ENCODE measurements around the gene RRAD. TPM values are rescaled to one million over a fixed set of nuclear protein-coding genes. Genes with fewer than 3 reads are reported as not detected.
"Not testable (repeated sequence)": the region's sequence is repeated elsewhere in the genome, so short reads cannot be mapped to it uniquely, and the experiment has no call there.

The RRAD gene
- total RNA-seq = 10 to 100 TPM in 1 of 8 experiments, 1 to 10 TPM in 4, under 1 TPM in 3; 0.60 to 33.2 (median 2.1) TPM

DNA sequence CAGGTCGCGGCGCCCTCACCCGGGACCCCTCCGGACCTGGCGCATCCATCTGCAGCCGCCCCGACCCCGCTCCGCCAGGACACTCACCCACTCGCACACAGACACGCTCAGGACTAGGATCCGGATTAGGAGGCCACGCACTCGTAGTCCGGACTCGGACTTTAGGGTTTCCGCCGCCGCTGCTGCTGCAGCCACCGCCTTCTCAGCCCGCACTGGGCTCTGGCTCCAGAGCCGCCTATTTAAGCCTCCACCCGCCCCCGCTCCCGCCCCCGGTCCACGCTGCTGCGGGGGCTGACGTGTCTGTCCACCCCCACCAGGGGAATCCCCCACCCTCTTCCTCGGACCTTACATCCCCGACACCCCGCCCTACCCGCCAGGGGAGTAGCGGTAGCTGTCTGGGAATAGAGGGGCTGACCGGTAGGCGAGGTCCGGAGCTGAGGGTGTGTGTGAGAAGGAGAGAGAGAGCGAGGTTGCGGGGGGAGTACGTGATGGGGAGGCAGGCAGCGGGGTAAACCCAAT, at the start of gene RRAD:
TSS of gene RRAD (minus strand) at position 214 of the 519 bp plus-strand sequence. CDS start 356 bp downstream, outside the sequence.
- 0 to 9% methylated on average over 1 to 4 of the region's 42 CpGs; no CpG with 5 or more reads in 8 of the 10 experiments for WGBS, 10 experiments
- in situ Hi-C loops (cut with MboI; ENCODE audit: low pct_unique_long_range_greater_than_20kb in 2 of 9, low sequenced_read_pairs in 9 of 9, unreplicated experiment in 9 of 9) = loop anchor here in 1 of 9 experiments (25.0 kb wide), 1 partner anchor 487 kb away; the partner anchor contains the start of gene ZDHHC1
- Histone ChIP-seq H3K4me3 (peak within 1 kb of the TSS in 4 of 5 donors; percentile 6 to 24 (median 16)), H3K4me1 (replicated peaks in 1 of 2) (peaks cover 12 to 31% of the 10 kb centered on the region in 2 donors), H3K27ac (no peak within 1 kb of the TSS)
- ATAC-seq (replicated peaks in 6 of 8) = peak; percentile 15 to 62 (median 45)

DNA sequence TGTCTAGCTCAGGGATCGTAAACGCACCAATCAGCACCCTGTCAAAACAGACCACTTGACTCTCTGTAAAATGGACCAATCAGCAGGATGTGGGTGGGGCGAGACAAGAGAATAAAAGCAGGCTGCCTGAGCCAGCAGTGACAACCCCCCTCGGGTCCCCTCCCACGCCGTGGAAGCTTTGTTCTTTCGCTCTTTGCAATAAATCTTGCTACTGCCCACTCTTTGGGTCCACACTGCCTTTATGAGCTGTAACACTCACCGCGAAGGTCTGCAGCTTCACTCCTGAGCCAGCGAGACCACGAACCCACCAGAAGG, 49.6 kb upstream of the RRAD start:
- H3K4me1 ChIP-seq (replicated peaks in 1 of 2); ATAC-seq (replicated peaks in 6 of 8); H3K27ac ChIP-seq; H3K4me3 ChIP-seq: not testable (repeated sequence)
- WGBS, 10 experiments = 52 to 100% (median 58%) methylated on average over 2 to 7 of the region's 11 CpGs; no CpG with 5 or more reads in 6 of the 10 experiments
- in situ Hi-C loops (cut with MboI; ENCODE audit: low pct_unique_long_range_greater_than_20kb in 2 of 9, low sequenced_read_pairs in 9 of 9, unreplicated experiment in 9 of 9) = loop anchor here in 8 of 9 experiments (25.0 kb wide), 1 partner anchor 187 kb away; the partner anchor contains the start of genes B3GNT9 (in 8 of the 8), FBXL8 (in 8 of the 8), HSF4 (in 8 of the 8) and NOL3 (in 8 of the 8)

GRCh38 chr16:66974156-66974931, 49.0 kb upstream of the RRAD start:
- in situ Hi-C loops (cut with MboI; ENCODE audit: low pct_unique_long_range_greater_than_20kb in 2 of 9, low sequenced_read_pairs in 9 of 9, unreplicated experiment in 9 of 9) = loop anchor here in 7 of 9 experiments (25.0 kb wide), 1 partner anchor 188 kb away; the partner anchor contains the start of genes B3GNT9 (in 7 of the 7), FBXL8 (in 7 of the 7), HSF4 (in 7 of the 7) and NOL3 (in 7 of the 7)
- H3K4me3 ChIP-seq; H3K27ac ChIP-seq; ATAC-seq (replicated peaks in 6 of 8); H3K4me1 ChIP-seq (replicated peaks in 1 of 2): not testable (repeated sequence)
- WGBS, 10 experiments = 80% methylated on average over 1 of the region's 32 CpGs; no CpG with 5 or more reads in 9 of the 10 experiments

- ATAC-seq (replicated peaks in 6 of 8) = no peak
- in situ Hi-C loops (cut with MboI; ENCODE audit: low pct_unique_long_range_greater_than_20kb in 2 of 9, low sequenced_read_pairs in 9 of 9, unreplicated experiment in 9 of 9) = loop anchor here in 7 of 9 experiments (25.0 kb wide), 1 partner anchor 189 kb away; the partner anchor contains the start of genes B3GNT9 (in 7 of the 7), FBXL8 (in 7 of the 7), HSF4 (in 7 of the 7) and NOL3 (in 7 of the 7)
- Histone ChIP-seq H3K4me1 (replicated peaks in 1 of 2) (peaks cover 0 to 9% of the 10 kb centered on the region in 2 donors), H3K4me3 (no peak overlapping the region), H3K27ac (no peak overlapping the region)
- 76 to 100% methylated on average over 1 to 2 of the region's 6 CpGs; no CpG with 5 or more reads in 8 of the 10 experiments for WGBS, 10 experiments
These were observed 48.4 kb upstream of the RRAD start for GRCh38 chr16:66973716-66974115.

DNA sequence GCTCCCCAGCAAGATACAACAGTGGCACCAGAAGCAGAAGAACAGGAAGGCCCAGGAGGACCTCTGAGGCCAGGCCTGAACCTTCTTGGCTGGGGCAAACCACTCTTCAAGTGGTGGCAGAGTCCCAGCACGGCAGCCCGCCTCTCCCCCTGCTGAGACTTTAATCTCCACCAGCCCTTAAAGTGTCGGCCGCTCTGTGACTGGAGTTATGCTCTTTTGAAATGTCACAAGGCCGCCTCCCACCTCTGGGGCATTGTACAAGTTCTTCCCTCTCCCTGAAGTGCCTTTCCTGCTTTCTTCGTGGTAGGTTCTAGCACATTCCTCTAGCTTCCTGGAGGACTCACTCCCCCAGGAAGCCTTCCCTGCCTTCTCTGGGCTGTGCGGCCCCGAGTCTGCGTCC, 47.6 kb upstream of the RRAD start:
- no peak overlapping the region for H3K27ac ChIP-seq
- H3K4me1 ChIP-seq (replicated peaks in 1 of 2) = peaks cover 0 to 9% of the 10 kb centered on the region in 2 donors
- H3K4me3 ChIP-seq = no peak overlapping the region
- no peak for ATAC-seq (replicated peaks in 6 of 8)
- WGBS, 10 experiments = 42 to 80% (median 80%) methylated on average over 1 to 6 of the region's 9 CpGs; no CpG with 5 or more reads in 4 of the 10 experiments
- in situ Hi-C loops (cut with MboI; ENCODE audit: low pct_unique_long_range_greater_than_20kb in 2 of 9, low sequenced_read_pairs in 9 of 9, unreplicated experiment in 9 of 9) = loop anchor here in 7 of 9 experiments (25.0 kb wide), 1 partner anchor 189 kb away; the partner anchor contains the start of genes B3GNT9 (in 7 of the 7), FBXL8 (in 7 of the 7), HSF4 (in 7 of the 7) and NOL3 (in 7 of the 7)

- Histone ChIP-seq H3K27ac (no peak overlapping the region), H3K4me3 (no peak overlapping the region), H3K4me1 (replicated peaks in 1 of 2) (peaks cover 0 to 9% of the 10 kb centered on the region in 2 donors)
- ATAC-seq (replicated peaks in 6 of 8) = no peak
- WGBS, 10 experiments = 40 to 90% (median 74%) methylated on average over 1 to 5 of the region's 10 CpGs; no CpG with 5 or more reads in 6 of the 10 experiments
- in situ Hi-C loops (cut with MboI; ENCODE audit: low pct_unique_long_range_greater_than_20kb in 2 of 9, low sequenced_read_pairs in 9 of 9, unreplicated experiment in 9 of 9) = loop anchor here in 7 of 9 experiments (25.0 kb wide), 1 partner anchor 191 kb away; the partner anchor contains the start of genes B3GNT9 (in 7 of the 7), FBXL8 (in 7 of the 7), HSF4 (in 7 of the 7) and NOL3 (in 7 of the 7)
These were observed 45.7 kb upstream of the RRAD start for GRCh38 chr16:66970775-66971720.

GRCh38 chr16:66968847-66969246, 43.5 kb upstream of the RRAD start:
- WGBS, 10 experiments = 0 to 100% (median 86%) methylated on average over 1 to 2 of the region's 5 CpGs; no CpG with 5 or more reads in 5 of the 10 experiments
- no peak overlapping the region for H3K4me3 ChIP-seq
- no peaks in the 10 kb centered on the region for H3K4me1 ChIP-seq (replicated peaks in 1 of 2)
- in situ Hi-C loops (cut with MboI; ENCODE audit: low pct_unique_long_range_greater_than_20kb in 2 of 9, low sequenced_read_pairs in 9 of 9, unreplicated experiment in 9 of 9) = loop anchor here in 7 of 9 experiments (25.0 kb wide), 1 partner anchor 193 kb away; the partner anchor contains the start of genes B3GNT9 (in 7 of the 7), FBXL8 (in 7 of the 7), HSF4 (in 7 of the 7) and NOL3 (in 7 of the 7)
- no peak for ATAC-seq (replicated peaks in 6 of 8)
- H3K27ac ChIP-seq = no peak overlapping the region

GRCh38 chr16:66964049-66964448, 38.7 kb upstream of the RRAD start:
- 60 to 87% (median 78%) methylated on average over 1 to 3 of the region's 6 CpGs; no CpG with 5 or more reads in 6 of the 10 experiments for WGBS, 10 experiments
- no peaks in the 10 kb centered on the region for H3K4me1 ChIP-seq (replicated peaks in 1 of 2)
- no peak for ATAC-seq (replicated peaks in 6 of 8)
- no peak overlapping the region for H3K4me3 ChIP-seq
- in situ Hi-C loops (cut with MboI; ENCODE audit: low pct_unique_long_range_greater_than_20kb in 2 of 9, low sequenced_read_pairs in 9 of 9, unreplicated experiment in 9 of 9) = loop anchor here in 7 of 9 experiments (25.0 kb wide), 1 partner anchor 198 kb away; the partner anchor contains the start of genes B3GNT9 (in 7 of the 7), FBXL8 (in 7 of the 7), HSF4 (in 7 of the 7) and NOL3 (in 7 of the 7)
- H3K27ac ChIP-seq = no peak overlapping the region

DNA sequence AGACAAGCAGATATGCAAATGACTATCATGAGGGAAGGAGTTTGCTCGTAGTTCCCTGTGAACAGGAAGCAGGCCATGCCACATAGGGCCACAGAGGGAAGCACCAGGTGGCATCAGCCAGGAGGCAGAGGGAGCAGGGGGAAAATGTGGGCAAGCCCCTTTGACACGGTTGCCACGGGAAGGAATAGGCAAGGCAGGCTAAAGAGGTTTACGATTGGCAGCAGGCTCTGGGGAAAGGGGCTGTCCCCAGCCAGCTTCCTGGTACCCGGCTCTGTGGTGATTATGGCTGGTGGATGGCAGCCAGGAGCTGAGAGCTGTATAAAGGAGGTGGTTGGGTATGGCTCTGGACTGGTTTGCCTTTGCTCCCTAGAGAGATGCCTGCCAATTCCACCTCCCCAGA, 36.6 kb upstream of the RRAD start:
- WGBS, 10 experiments = 56 to 100% (median 89%) methylated on average over 1 to 5 of the region's 5 CpGs; no CpG with 5 or more reads in 5 of the 10 experiments
- Histone ChIP-seq H3K4me3 (no peak overlapping the region), H3K27ac (no peak overlapping the region), H3K4me1 (replicated peaks in 1 of 2) (no peaks in the 10 kb centered on the region)
- in situ Hi-C loops (cut with MboI; ENCODE audit: low pct_unique_long_range_greater_than_20kb in 2 of 9, low sequenced_read_pairs in 9 of 9, unreplicated experiment in 9 of 9) = loop anchor here in 7 of 9 experiments (25.0 kb wide), 1 partner anchor 200 kb away; the partner anchor contains the start of genes B3GNT9 (in 7 of the 7), FBXL8 (in 7 of the 7), HSF4 (in 7 of the 7) and NOL3 (in 7 of the 7)
- ATAC-seq (replicated peaks in 6 of 8) = no peak

DNA sequence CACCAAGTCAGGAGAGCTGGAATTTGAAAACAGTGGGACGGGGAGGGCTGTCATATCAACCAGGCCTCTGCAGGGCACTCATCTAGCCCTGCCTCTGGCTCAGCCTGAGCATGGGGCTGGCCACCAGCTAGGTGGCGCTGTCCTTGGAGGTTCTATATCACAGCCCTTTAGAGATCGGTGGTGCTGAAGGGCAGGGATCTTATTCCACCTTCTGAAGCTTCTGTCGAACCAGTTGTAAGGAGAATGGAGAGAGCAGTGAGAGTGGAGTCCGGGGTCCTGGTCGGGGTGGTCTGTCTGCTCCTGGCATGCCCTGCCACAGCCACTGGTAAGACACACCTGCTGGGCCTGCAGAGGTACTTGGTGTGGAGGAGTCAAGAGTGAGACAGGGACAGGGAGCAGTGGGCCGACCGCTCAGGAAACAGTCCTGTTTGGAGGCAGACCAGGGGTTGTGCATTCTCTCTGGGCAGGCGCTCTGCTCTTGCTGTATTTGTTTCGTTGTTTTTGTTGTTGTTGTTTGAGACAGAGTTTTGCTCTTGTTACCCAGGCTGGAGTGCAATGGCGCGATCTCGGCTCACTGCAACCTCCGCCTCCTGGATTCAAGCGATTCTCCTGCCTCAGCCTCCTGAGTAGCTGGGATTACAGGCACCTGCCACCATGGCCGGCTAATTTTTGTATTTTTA, 35.9 kb upstream of the RRAD start, which contains the start of gene CES3:
TSS of gene CES3 (plus strand) at position 202 of the 680 bp plus-strand sequence. CDS start at position 244, 42 bp downstream.
- Histone ChIP-seq H3K27ac (no peak within 1 kb of the TSS), H3K4me3 (no peak within 1 kb of the TSS), H3K4me1 (replicated peaks in 1 of 2) (no peaks in the 10 kb centered on the region)
- in situ Hi-C loops (cut with MboI; ENCODE audit: low pct_unique_long_range_greater_than_20kb in 2 of 9, low sequenced_read_pairs in 9 of 9, unreplicated experiment in 9 of 9) = loop anchor here in 7 of 9 experiments (25.0 kb wide), 1 partner anchor 201 kb away; the partner anchor contains the start of genes B3GNT9 (in 7 of the 7), FBXL8 (in 7 of the 7), HSF4 (in 7 of the 7) and NOL3 (in 7 of the 7)
- peak; percentile 77 to 100 (median 97) for ATAC-seq (replicated peaks in 6 of 8)
- 22 to 80% (median 41%) methylated on average over 1 to 8 of the region's 16 CpGs; no CpG with 5 or more reads in 2 of the 10 experiments for WGBS, 10 experiments

DNA sequence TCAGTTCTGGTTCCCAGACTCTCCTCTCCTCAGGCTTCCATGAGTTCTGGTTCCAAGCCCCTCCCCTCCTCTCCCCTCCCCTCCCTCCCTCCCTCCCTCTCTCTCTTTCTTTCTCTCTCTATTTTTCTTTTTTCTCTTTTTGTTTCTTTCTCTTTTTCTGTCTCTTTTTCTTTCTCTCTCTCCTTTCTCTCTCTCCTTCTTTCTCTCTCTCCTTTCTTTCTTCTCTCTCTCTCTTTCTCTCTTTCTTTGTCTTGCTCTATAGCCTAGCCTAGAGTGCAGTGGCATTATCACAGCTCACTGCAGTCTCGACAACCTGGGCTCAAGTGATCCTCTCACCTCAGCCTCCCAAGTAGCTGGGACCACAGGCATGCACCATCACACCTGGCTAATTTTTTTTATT, 34.9 kb upstream of the RRAD start:
- no peak overlapping the region for H3K27ac ChIP-seq
- 43 to 100% (median 82%) methylated on average over 1 of the region's 1 CpG; no CpG with 5 or more reads in 2 of the 10 experiments for whole genome bisulfite sequencing, 10 experiments
- H3K4me1 ChIP-seq (replicated peaks in 1 of 2) = no peaks in the 10 kb centered on the region
- ATAC-seq (replicated peaks in 6 of 8) = no peak
- no peak overlapping the region for H3K4me3 ChIP-seq
- in situ Hi-C loops (cut with MboI; ENCODE audit: low pct_unique_long_range_greater_than_20kb in 2 of 9, low sequenced_read_pairs in 9 of 9, unreplicated experiment in 9 of 9) = loop anchor here in 7 of 9 experiments (25.0 kb wide), 1 partner anchor 202 kb away; the partner anchor contains the start of genes B3GNT9 (in 7 of the 7), FBXL8 (in 7 of the 7), HSF4 (in 7 of the 7) and NOL3 (in 7 of the 7)
